ENCODE results near the gene OR1A1. TPM values are rescaled to one million over a fixed set of nuclear protein-coding genes. Genes with fewer than 3 reads are reported as not detected.
A peak's percentile ranks its signal among the peaks of the same experiment; 100 is the strongest.

Gene OR1A1
- total and polyA plus RNA-seq, 2 of the 13 experiments (the other 11 are each of a cell fraction or from before 2014, with no cell fraction given): not detected

DNA sequence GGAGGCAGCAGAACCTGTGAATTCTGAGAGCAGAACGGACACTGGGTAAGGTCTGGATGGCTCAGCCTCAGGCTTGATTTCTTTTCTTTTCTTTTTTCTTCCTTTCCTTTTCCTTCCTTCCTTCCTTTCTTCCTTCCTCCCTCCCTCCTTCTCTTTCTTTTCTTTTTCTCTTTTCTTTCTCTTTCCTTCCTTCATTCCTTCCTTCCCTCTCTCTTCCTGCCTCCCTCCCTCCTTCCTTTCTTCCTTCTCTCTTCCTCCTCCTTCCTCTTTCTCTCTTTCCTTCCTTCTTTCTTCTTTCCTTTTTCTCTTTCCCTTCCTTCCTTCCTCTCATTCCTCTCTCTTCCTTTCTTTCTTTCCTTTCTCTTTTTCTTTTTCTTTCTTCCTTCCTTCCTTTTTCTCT lies 52.7 kb downstream of the OR1A1 start:
- no peak for ATAC-seq
- BruUV-seq (replicated peaks): no TSS peak
- CTCF ChIA-PET (ENCODE audit: low intra/inter-chr PET ratio, low total read pairs): no interaction called here

DNA sequence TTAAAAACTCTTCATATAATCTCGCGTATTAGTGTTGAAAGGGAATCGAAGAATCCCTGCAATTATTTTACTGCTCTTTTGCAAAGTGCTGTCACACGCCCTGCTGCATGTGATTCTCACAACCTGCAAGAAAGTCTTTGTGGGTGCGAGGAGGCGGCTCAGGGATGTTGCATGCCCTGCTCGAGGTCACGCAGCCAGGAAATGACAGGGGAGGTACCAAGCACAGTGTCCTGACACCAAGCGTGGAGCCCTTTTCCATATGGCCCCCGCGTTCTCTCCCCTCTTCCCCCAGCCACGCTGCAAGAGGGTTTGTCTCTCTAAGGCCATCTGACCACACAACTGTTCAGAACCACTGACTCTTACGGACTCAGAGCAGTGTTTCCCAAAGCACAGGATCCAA lies 53.1 kb downstream of the OR1A1 start:
- no peaks in the 10 kb centered on the region for H3K36me3 ChIP-seq (replicated peaks in 1 of 2; ENCODE audit: control insufficient read depth in 1 of 2, insufficient read depth in 2 of 2, low read length in 2 of 2)
- CTCF ChIA-PET (ENCODE audit: low intra/inter-chr PET ratio, low total read pairs): no interaction called here
- ATAC-seq (no peak), DNase-seq (ENCODE audit: low spot score) (no peak), FAIRE-seq (no peak)
- H2AFZ ChIP-seq (ENCODE audit: low read length): no peak overlapping the region
- 11% methylated on average over 13 of the region's 13 CpGs for WGBS (ENCODE audit: low lambda C conversion rate)
- no peaks in the 10 kb centered on the region for H4K20me1 ChIP-seq (ENCODE audit: insufficient read depth, low read length)
- no peak overlapping the region for H3K4me3 ChIP-seq (replicated peaks in 1 of 3; ENCODE audit: insufficient read depth in 1 of 3, low read depth in 2 of 3, low read length in 3 of 3)
- H3K4me2 ChIP-seq (ENCODE audit: low read depth, low read length): no peak overlapping the region
- H3K9me3 ChIP-seq (ENCODE audit: low read length): no peaks in the 10 kb centered on the region
- intact Hi-C loops (cut with micrococcal nuclease; ENCODE audit: unreplicated experiment): no loop called here
- in situ Hi-C loops (cut with HindIII; ENCODE audit: extremely low pct_ligation_motif_present, low pct_unique_long_range_greater_than_20kb): no loop called here
- no peak overlapping the region for H3K9ac ChIP-seq (ENCODE audit: insufficient read depth, low read depth, low read length)
- no peaks in the 10 kb centered on the region for H3K4me1 ChIP-seq (ENCODE audit: insufficient read depth, low read length)
- no peak overlapping the region for H3K27ac ChIP-seq (ENCODE audit: extremely low read length, insufficient read depth, low read length)
- H3K27me3 ChIP-seq (ENCODE audit: control insufficient read depth in 1 of 2, insufficient read depth in 2 of 2, low read length in 2 of 2): peaks cover 7 to 29% of the 10 kb centered on the region in 2 experiments; a peak in 4 of 5 replicates
- no peaks in the 10 kb centered on the region for H3K79me2 ChIP-seq (ENCODE audit: insufficient read depth, low read length)
- no TSS peak for BruUV-seq (replicated peaks)
- POLR2A ChIA-PET: no interaction called here
- TF ChIP-seq, protein P1, sequence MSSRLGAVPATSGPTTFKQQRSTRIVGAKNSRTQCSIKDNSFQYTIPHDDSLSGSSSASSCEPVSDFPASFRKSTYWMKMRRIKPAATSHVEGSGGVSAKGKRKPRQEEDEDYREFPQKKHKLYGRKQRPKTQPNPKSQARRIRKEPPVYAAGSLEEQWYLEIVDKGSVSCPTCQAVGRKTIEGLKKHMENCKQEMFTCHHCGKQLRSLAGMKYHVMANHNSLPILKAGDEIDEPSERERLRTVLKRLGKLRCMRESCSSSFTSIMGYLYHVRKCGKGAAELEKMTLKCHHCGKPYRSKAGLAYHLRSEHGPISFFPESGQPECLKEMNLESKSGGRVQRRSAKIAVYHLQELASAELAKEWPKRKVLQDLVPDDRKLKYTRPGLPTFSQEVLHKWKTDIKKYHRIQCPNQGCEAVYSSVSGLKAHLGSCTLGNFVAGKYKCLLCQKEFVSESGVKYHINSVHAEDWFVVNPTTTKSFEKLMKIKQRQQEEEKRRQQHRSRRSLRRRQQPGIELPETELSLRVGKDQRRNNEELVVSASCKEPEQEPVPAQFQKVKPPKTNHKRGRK (CRISPR knock-in tag; IDR thresholded peaks at IDR 0.05): 0 out of 2 replicates have a peak, but pooled peaks have one; percentile 12
- no peak for TF ChIP-seq ZMYM4 (CRISPR knock-in tag; IDR thresholded peaks at IDR 0.05)

More for the DNA sequence above, 52.7 kb downstream of the OR1A1 start:
- Histone ChIP-seq H3K4me1 (ENCODE audit: insufficient read depth, low read length) (no peaks in the 10 kb centered on the region), H3K9ac (ENCODE audit: insufficient read depth, low read depth, low read length) (no peak overlapping the region), H3K4me2 (ENCODE audit: low read depth, low read length) (no peak overlapping the region), H3K36me3 (replicated peaks in 1 of 2; ENCODE audit: control insufficient read depth in 1 of 2, insufficient read depth in 2 of 2, low read length in 2 of 2) (no peaks in the 10 kb centered on the region), H3K27ac (ENCODE audit: extremely low read length, insufficient read depth, low read length) (no peak overlapping the region), H3K4me3 (replicated peaks in 1 of 3; ENCODE audit: insufficient read depth in 1 of 3, low read depth in 2 of 3, low read length in 3 of 3) (no peak overlapping the region), H3K79me2 (ENCODE audit: insufficient read depth, low read length) (no peaks in the 10 kb centered on the region), H4K20me1 (ENCODE audit: insufficient read depth, low read length) (no peaks in the 10 kb centered on the region), H3K9me3 (ENCODE audit: low read length) (no peaks in the 10 kb centered on the region), H3K27me3 (ENCODE audit: control insufficient read depth in 1 of 2, insufficient read depth in 2 of 2, low read length in 2 of 2) (peaks cover 7 to 29% of the 10 kb centered on the region in 2 experiments; a peak in 4 of 5 replicates), H2AFZ (ENCODE audit: low read length) (no peak overlapping the region)
- in situ Hi-C loops (cut with HindIII; ENCODE audit: extremely low pct_ligation_motif_present, low pct_unique_long_range_greater_than_20kb): no loop called here
- DNase-seq (ENCODE audit: low spot score) (no peak), FAIRE-seq (no peak)
- 18% methylated on average over 1 of the region's 1 CpG for WGBS (ENCODE audit: low lambda C conversion rate)
- intact Hi-C loops (cut with micrococcal nuclease; ENCODE audit: unreplicated experiment): no loop called here
- POLR2A ChIA-PET: no interaction called here
- TF ChIP-seq ZNF766 (CRISPR knock-in tag; IDR thresholded peaks at IDR 0.05; ENCODE audit: borderline replicate concordance): no peak
- no peak for TF ChIP-seq MIER3 (CRISPR knock-in tag; IDR thresholded peaks at IDR 0.05; ENCODE audit: borderline replicate concordance)
- TF ChIP-seq, protein P1 (CRISPR knock-in tag; IDR thresholded peaks at IDR 0.05): peak; percentile 47; the same call in 1 of the 2 replicates
- no peak for TF ChIP-seq EZH2 (conservative IDR thresholded peaks at IDR 0.05; ENCODE audit: low read depth, low read length)
- no peak for TF ChIP-seq ZNF484 (CRISPR knock-in tag; IDR thresholded peaks at IDR 0.05; ENCODE audit: borderline replicate concordance, low read depth)
